Tibial artery (tissue), 4 donors: Measurements from ENCODE around the gene CDH11.

Experiments
- DNase-seq, 2 donors: peaks; one replicate each; pipeline ENCODE4 v3.0.0-alpha.2; 2019
- H3K27ac ChIP-seq, 2 donors: fragments of 200-600 bp; sonication (generic) in 1 of 2; 1 replicate in 1 of 2; 2 replicates in 1 of 2; pipeline ENCODE4 v1.5.1; 2018 to 2019; ENCODE audit warnings: mild to moderate bottlenecking in 1 of 2
- H3K27me3 ChIP-seq, 2 donors: fragments of 200-600 bp; sonication (generic) in 1 of 2; one replicate each; pipeline versions ENCODE4 v1.5.1 to v1.6.0; 2016 to 2019
- H3K36me3 ChIP-seq, 3 donors: fragments of 200-600 bp; sonication (generic) in 2 of 3; one replicate each; pipeline ENCODE4 v1.5.1; 2016 to 2019; ENCODE audit warnings: mild to moderate bottlenecking in 2 of 3
- H3K4me1 ChIP-seq, 4 donors: fragments of 200-600 bp; sonication (generic) in 2 of 4; 1 replicate in 3 of 4; 2 replicates in 1 of 4; pipeline ENCODE4 v1.5.1; 2016 to 2019
- H3K4me3 ChIP-seq, 2 donors: fragments of 200-600 bp; sonication (generic) in 1 of 2; 1 replicate in 1 of 2; 2 replicates in 1 of 2; pipeline ENCODE4 v1.5.1; 2018 to 2019; ENCODE audit warnings: mild to moderate bottlenecking in 2 of 2
- H3K9me3 ChIP-seq, 3 donors: fragments of 200-600 bp; sonication (generic) in 1 of 3; one replicate each; pipeline ENCODE4 v1.5.1; 2016 to 2019
- intact Hi-C: fragments of 100-400 bp; cut with DNase I; formaldehyde crosslinking; loops from one replicate; pipeline ENCODE4 v1.15.0; 2023; ENCODE audit warnings: low total_unique reads
- TF ChIP-seq, protein P1 (sequence below), 2 experiments: fragments of 200-600 bp in 1 of 2; fragments of 450-650 bp in 1 of 2; IDR thresholded peaks; one replicate each; pipeline ENCODE4 v1.5.1; 2017 to 2019; ENCODE audit warnings: antibody characterized with exemption in 2 of 2, mild to moderate bottlenecking in 1 of 2, moderate library complexity in 1 of 2

The CDH11 gene

DNA sequence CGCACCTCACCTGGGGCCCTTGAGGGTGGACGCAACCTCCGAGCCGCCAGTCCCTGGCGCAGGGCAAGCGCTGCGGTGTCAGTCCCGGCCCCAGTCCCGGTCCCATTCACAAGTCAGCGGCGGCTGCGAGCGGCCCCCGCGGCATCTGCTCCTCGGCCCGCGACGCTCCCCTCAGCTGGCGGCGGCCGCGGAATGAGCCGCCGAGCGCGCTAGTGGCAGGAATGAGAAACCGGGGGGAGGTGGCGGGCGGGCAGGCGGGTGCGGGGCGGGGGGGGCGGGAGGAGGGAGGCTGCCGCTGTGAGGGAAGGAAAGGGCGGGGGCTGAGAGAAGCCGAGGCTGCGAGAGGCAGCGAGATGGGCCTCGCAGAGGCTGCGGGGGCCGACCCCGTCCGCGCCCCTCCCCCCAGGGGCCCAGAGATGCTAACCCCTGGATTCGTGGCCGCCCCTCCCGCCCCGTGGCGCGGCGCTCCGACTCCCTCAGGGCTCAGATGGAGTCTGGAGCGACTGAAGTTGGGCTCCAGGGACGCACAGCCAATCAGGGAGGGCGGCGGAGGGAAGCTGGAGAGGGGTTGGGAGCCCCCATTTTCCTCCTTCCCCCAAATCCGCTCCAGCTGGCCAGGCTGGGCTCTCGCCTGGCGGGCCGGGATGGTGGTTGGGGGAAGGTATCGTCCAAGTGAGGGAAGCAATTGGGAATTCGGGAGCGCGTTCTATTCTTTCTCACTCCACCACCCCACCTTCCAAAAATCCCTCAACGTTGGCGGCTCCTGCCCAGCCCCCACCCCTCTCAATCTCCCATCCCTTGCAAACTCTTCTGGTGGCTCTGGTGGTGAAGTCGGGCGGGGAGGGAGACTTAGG lies at the start of gene CDH11:
Gene CDH11 (minus strand): TSS at position 194 of the 854 bp plus-strand sequence. CDS start 117,194 bp downstream, outside the sequence.
- TF ChIP-seq, protein P1, sequence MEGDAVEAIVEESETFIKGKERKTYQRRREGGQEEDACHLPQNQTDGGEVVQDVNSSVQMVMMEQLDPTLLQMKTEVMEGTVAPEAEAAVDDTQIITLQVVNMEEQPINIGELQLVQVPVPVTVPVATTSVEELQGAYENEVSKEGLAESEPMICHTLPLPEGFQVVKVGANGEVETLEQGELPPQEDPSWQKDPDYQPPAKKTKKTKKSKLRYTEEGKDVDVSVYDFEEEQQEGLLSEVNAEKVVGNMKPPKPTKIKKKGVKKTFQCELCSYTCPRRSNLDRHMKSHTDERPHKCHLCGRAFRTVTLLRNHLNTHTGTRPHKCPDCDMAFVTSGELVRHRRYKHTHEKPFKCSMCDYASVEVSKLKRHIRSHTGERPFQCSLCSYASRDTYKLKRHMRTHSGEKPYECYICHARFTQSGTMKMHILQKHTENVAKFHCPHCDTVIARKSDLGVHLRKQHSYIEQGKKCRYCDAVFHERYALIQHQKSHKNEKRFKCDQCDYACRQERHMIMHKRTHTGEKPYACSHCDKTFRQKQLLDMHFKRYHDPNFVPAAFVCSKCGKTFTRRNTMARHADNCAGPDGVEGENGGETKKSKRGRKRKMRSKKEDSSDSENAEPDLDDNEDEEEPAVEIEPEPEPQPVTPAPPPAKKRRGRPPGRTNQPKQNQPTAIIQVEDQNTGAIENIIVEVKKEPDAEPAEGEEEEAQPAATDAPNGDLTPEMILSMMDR (IDR thresholded peaks at IDR 0.05): peak; percentile 47 to 58
- no peaks in the 10 kb centered on the region for H3K9me3 ChIP-seq
- peak within 1 kb of the TSS; percentile 90 to 93 for H3K27ac ChIP-seq
- no peaks in the 10 kb centered on the region for H3K27me3 ChIP-seq
- peak; percentile 55 to 83 for DNase-seq
- intact Hi-C loops: no loop called here
- no peaks in the 10 kb centered on the region for H3K36me3 ChIP-seq
- peaks cover 0 to 35% (median 24%) of the 10 kb centered on the region in 4 donors for H3K4me1 ChIP-seq
- peak within 1 kb of the TSS; percentile 67 to 78 for H3K4me3 ChIP-seq

GRCh38 chr16:65154321-65154720 lies 32.5 kb upstream of the CDH11 start:
- H3K4me3 ChIP-seq: no peak overlapping the region
- TF ChIP-seq, protein P1 (IDR thresholded peaks at IDR 0.05): no peak
- intact Hi-C loops: no loop called here
- H3K36me3 ChIP-seq: no peaks in the 10 kb centered on the region
- H3K9me3 ChIP-seq: no peaks in the 10 kb centered on the region
- no peak for DNase-seq
- no peaks in the 10 kb centered on the region for H3K4me1 ChIP-seq
- no peak overlapping the region for H3K27ac ChIP-seq
- no peaks in the 10 kb centered on the region for H3K27me3 ChIP-seq

DNA sequence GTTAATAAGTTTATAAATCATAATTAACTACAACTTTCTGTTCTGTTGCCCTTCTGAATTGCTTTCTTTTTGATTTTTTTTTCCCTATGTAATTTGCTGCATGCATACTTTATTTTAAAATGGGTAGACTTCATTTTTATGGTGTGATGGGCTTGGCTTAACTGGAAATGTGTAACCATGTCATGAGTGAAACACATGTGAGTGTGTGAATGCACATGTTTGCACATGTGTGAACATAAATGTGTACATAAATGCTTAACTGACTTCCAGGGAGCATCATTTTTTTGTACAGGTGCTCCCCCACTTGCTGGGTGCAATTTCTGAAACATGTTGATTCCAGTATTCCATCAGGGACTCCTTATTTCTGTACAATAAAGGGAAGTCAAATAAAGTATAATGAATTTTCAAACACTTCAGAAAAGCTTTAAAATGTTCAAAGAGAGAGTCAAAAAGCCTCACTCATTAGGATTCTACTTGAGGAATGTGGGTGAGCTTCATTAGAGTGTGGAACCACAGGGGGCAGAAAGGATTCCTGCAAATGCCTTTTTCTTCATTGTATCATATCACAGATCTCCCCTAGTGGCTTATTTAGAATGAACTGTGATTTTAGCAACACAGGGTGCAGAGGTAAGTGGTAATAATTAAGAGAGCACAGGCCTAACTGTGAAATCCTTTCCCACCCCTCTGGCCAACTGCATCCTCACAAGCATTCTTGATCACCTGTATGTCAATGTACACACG lies 31.7 kb upstream of the CDH11 start:
- no peaks in the 10 kb centered on the region for H3K4me1 ChIP-seq
- no peak overlapping the region for H3K27ac ChIP-seq
- TF ChIP-seq, protein P1 (IDR thresholded peaks at IDR 0.05): no peak
- H3K36me3 ChIP-seq: no peaks in the 10 kb centered on the region
- H3K9me3 ChIP-seq: no peaks in the 10 kb centered on the region
- H3K4me3 ChIP-seq: no peak overlapping the region
- no peaks in the 10 kb centered on the region for H3K27me3 ChIP-seq
- DNase-seq: no peak
- intact Hi-C loops: no loop called here

DNA sequence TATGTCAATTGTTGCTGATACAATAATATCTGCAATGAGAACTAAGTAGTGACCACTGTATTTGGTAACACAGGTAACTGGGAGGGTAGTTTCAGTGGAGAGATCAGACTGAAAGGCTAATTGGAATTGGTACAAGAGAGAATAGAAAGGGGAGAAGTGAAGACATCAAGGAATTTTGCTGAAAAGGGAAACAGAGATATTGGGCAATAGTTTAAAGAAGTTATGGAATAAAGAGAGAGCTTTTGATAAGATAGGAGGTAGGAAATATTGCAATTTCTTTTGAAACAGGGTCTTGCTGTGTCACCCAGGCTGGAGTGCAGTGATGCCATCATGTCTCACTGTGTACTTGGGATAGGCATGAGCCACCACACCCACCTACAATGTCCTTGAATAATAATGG lies 26.9 kb upstream of the CDH11 start:
- Histone ChIP-seq H3K4me3 (no peak overlapping the region), H3K4me1 (no peaks in the 10 kb centered on the region), H3K36me3 (no peaks in the 10 kb centered on the region), H3K27ac (no peak overlapping the region), H3K9me3 (no peaks in the 10 kb centered on the region), H3K27me3 (no peaks in the 10 kb centered on the region)
- TF ChIP-seq, protein P1 (IDR thresholded peaks at IDR 0.05): no peak
- intact Hi-C loops: no loop called here
- no peak for DNase-seq

GRCh38 chr16:65142276-65142675 lies 20.4 kb upstream of the CDH11 start:
- no peaks in the 10 kb centered on the region for H3K36me3 ChIP-seq
- DNase-seq: no peak
- no peak overlapping the region for H3K27ac ChIP-seq
- H3K4me3 ChIP-seq: no peak overlapping the region
- H3K27me3 ChIP-seq: no peaks in the 10 kb centered on the region
- H3K4me1 ChIP-seq: no peaks in the 10 kb centered on the region
- H3K9me3 ChIP-seq: no peaks in the 10 kb centered on the region
- TF ChIP-seq, protein P1 (IDR thresholded peaks at IDR 0.05): no peak
- intact Hi-C loops: no loop called here
